SW 1271 (cell line): ENCODE data around the gene CALHM4.

Experiments used
- DNase-seq, 2 experiments: peaks; one replicate each; lab custom pipeline; 2025; lab: John Stamatoyannopoulos, UW

Gene CALHM4

GRCh38 chr6:116553451-116553850 is at the start of gene CALHM4:
CALHM4 (plus strand) TSS chr6:116553751; CDS start chr6:116553794, 43 bp downstream.
- DNase-seq = no peak

GRCh38 chr6:116507324-116507723 is 46.2 kb upstream of the CALHM4 start:
- no peak for DNase-seq

GRCh38 chr6:116508527-116508926 is 45.0 kb upstream of the CALHM4 start:
- no peak for DNase-seq

- DNase-seq = peak; percentile 74 to 75
Observed at GRCh38 chr6:116511424-116512110, 42.0 kb upstream of the CALHM4 start, which contains the start of gene CALHM5. CALHM5 (plus strand) TSS chr6:116511639; CDS start chr6:116511697, 58 bp downstream.

- DNase-seq = no peak
Observed at GRCh38 chr6:116512111-116512559, 41.4 kb upstream of the CALHM4 start.

- no peak for DNase-seq
Observed at GRCh38 chr6:116512734-116513133, 40.8 kb upstream of the CALHM4 start.

- DNase-seq = no peak
Observed at GRCh38 chr6:116513224-116513875, 40.2 kb upstream of the CALHM4 start.

GRCh38 chr6:116514111-116514510 is 39.4 kb upstream of the CALHM4 start:
- DNase-seq = no peak

- DNase-seq = no peak
Observed at GRCh38 chr6:116515141-116515540, 38.4 kb upstream of the CALHM4 start.

- DNase-seq = no peak
Observed at GRCh38 chr6:116518621-116519368, 34.8 kb upstream of the CALHM4 start.

GRCh38 chr6:116522896-116523295 is 30.7 kb upstream of the CALHM4 start:
- no peak for DNase-seq

GRCh38 chr6:116524236-116524635 is 29.3 kb upstream of the CALHM4 start:
- no peak for DNase-seq

GRCh38 chr6:116528133-116528532 is 25.4 kb upstream of the CALHM4 start:
- DNase-seq = no peak

- peak; percentile 4 to 62 for DNase-seq
Observed at GRCh38 chr6:116528780-116529179, 24.8 kb upstream of the CALHM4 start.

- DNase-seq = no peak
Observed at GRCh38 chr6:116529466-116530290, 23.9 kb upstream of the CALHM4 start.

- no peak for DNase-seq
Observed at GRCh38 chr6:116530436-116530835, 23.1 kb upstream of the CALHM4 start.

- peak in 1 of 2 experiments; percentile 64 for DNase-seq
Observed at GRCh38 chr6:116531675-116532570, 21.6 kb upstream of the CALHM4 start.

- DNase-seq = no peak
Observed at GRCh38 chr6:116533233-116533957, 20.2 kb upstream of the CALHM4 start.

- no peak for DNase-seq
Observed at GRCh38 chr6:116535109-116535508, 18.4 kb upstream of the CALHM4 start.

GRCh38 chr6:116536216-116536621 is 17.3 kb upstream of the CALHM4 start:
- peak in 1 of 2 experiments; percentile 61 for DNase-seq
